Osteoblast (primary cell): ENCODE results near the gene ZNF705A. TPM values are rescaled to one million over a fixed set of nuclear protein-coding genes. Genes with fewer than 3 reads are reported as not detected.
"Not testable (repeated sequence)": the region's sequence is repeated elsewhere in the genome, so short reads cannot be mapped to it uniquely, and the experiment has no call there.

Source experiments
- DNase-seq: peaks from one replicate; pipeline ENCODE4 v3.0.0; 2011; ENCODE audit warnings: low spot score, mixed read lengths; ENCODE audit not compliant: insufficient read length; ENCODE audit errors: missing footprints
- H2AFZ ChIP-seq: 2 replicates; pipeline ENCODE4 v1.6.0; 2011; ENCODE audit warnings: mild to moderate bottlenecking, low read length
- H3K27ac ChIP-seq: 2 replicates; pipeline ENCODE4 v1.5.1; 2011; ENCODE audit warnings: mild to moderate bottlenecking, low read depth, low read length, moderate library complexity
- H3K27me3 ChIP-seq: 2 replicates; pipeline ENCODE4 v1.6.0; 2012; ENCODE audit warnings: mild to moderate bottlenecking, control low read depth, inconsistent platforms, low read length, moderate library complexity; ENCODE audit not compliant: insufficient read depth
- H3K36me3 ChIP-seq: 2 replicates; pipeline ENCODE4 v1.5.1; 2011; ENCODE audit warnings: mild to moderate bottlenecking, low read length, control low read depth, moderate library complexity; ENCODE audit not compliant: insufficient read depth
- H3K4me1 ChIP-seq: 2 replicates; pipeline ENCODE4 v1.5.1; 2011; ENCODE audit warnings: mild to moderate bottlenecking, low read length, control low read depth, moderate library complexity; ENCODE audit not compliant: insufficient read depth
- H3K4me2 ChIP-seq: 2 replicates; pipeline ENCODE4 v1.6.0; 2011; ENCODE audit warnings: mild to moderate bottlenecking, low read length; ENCODE audit not compliant: insufficient read depth
- H3K4me3 ChIP-seq: fragments of 200-600 bp; sonication (generic); 3 replicates; pipeline ENCODE4 v1.5.1; 2012; ENCODE audit warnings: mild to moderate bottlenecking, low read length, inconsistent platforms; ENCODE audit not compliant: insufficient read depth
- H3K79me2 ChIP-seq: 2 replicates; pipeline ENCODE4 v1.6.0; 2012; ENCODE audit warnings: mild to moderate bottlenecking, low read length, control low read depth, inconsistent platforms; ENCODE audit not compliant: insufficient read depth
- H3K9me3 ChIP-seq: 2 replicates; pipeline ENCODE4 v1.5.1; 2011; ENCODE audit warnings: low read depth, low read length, control low read depth
- H4K20me1 ChIP-seq: 2 replicates; pipeline ENCODE4 v1.6.0; 2012; ENCODE audit warnings: mild to moderate bottlenecking, low read length, control low read depth; ENCODE audit not compliant: insufficient read depth
- total RNA-seq: library from RNA; depleted of rRNA; stranded (reverse); fragments of >200 nt; gene quantifications from 2 replicates; pipeline ENCODE4 v1.2.3, GENCODE V29; 2012
- TF ChIP-seq, protein P1 (sequence below): IDR thresholded peaks from 2 replicates; pipeline ENCODE4 v1.5.1; 2011; ENCODE audit warnings: mild to moderate bottlenecking, low read depth, low read length, moderate library complexity; ENCODE audit errors: extremely low read depth

The ZNF705A gene
- total RNA-seq, 1 donor, result not detected

DNA sequence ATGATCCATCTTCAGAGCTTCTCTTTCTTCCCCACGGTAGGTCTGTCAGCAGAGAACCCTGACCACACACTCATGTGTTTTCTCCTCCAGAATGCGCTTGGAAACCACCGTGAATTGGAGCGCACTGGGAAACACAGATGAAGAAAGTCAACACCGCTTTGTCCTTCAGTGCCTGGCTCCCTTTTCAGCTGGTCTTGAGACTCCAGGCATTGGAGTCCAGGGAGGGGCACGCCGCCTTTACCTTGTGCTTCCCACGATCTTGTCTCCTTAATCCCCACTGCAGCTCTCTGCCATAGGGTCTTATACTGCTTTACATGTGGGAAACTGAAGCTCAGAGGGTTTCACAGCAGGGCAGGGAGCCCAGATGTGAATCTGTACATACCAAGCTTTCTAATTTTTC is 69.5 kb downstream of the ZNF705A start:
- H3K36me3 ChIP-seq, result no peaks in the 10 kb centered on the region
- peaks cover 2% of the 10 kb centered on the region for H3K4me1 ChIP-seq
- TF ChIP-seq, protein P1, sequence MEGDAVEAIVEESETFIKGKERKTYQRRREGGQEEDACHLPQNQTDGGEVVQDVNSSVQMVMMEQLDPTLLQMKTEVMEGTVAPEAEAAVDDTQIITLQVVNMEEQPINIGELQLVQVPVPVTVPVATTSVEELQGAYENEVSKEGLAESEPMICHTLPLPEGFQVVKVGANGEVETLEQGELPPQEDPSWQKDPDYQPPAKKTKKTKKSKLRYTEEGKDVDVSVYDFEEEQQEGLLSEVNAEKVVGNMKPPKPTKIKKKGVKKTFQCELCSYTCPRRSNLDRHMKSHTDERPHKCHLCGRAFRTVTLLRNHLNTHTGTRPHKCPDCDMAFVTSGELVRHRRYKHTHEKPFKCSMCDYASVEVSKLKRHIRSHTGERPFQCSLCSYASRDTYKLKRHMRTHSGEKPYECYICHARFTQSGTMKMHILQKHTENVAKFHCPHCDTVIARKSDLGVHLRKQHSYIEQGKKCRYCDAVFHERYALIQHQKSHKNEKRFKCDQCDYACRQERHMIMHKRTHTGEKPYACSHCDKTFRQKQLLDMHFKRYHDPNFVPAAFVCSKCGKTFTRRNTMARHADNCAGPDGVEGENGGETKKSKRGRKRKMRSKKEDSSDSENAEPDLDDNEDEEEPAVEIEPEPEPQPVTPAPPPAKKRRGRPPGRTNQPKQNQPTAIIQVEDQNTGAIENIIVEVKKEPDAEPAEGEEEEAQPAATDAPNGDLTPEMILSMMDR, result no peak
- no peaks in the 10 kb centered on the region for H3K27me3 ChIP-seq
- H3K27ac ChIP-seq, result no peak overlapping the region
- no peak for DNase-seq
- no peaks in the 10 kb centered on the region for H4K20me1 ChIP-seq
- H3K79me2 ChIP-seq, result no peaks in the 10 kb centered on the region
- H3K4me2 ChIP-seq, result no peak overlapping the region
- H2AFZ ChIP-seq, result no peak overlapping the region
- no peaks in the 10 kb centered on the region for H3K9me3 ChIP-seq
- H3K4me3 ChIP-seq, result no peak overlapping the region

DNA sequence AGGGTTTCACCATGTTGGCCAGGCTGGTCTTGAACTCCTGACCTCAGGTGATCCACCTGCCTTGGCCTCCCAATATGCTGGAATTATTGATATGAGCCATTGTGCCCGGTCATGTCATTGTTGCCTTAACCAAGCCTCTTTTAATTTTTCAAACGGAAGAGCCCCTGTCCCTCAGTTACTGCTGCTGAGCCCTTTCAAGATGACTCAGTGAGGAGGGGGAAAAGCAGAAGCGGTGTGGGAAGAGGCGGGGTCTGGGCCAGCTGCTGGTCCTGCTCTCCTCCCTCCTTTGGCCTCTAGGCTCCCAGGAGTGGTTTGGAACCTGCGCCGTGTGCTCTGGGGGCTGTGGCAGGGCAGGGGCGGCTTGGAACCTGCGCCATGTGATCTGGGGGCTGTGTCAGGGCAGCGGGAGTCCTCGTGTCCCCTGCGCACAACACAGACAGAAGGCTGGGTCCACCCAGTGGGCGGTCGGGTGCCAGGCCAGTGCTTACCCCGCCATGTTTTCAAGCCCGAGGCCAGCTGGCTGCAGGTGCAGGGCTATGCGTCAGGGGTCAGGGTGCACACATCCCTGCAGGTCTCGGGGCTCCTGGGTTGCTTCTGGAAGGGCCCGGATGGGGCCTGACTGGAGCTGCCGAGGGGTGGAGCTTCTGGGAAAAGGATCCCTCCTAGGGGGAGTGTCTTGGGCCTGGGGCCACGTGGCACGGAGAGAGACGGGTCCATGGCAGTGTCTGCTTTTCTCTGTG is 70.3 kb downstream of the ZNF705A start, which contains the start of gene FAM90A1:
Gene FAM90A1, minus strand, starts transcription at position 627 of the 740 bp plus-strand sequence. CDS start 2,786 bp downstream, outside the sequence.
- H3K27me3 ChIP-seq, H3K4me2 ChIP-seq, H4K20me1 ChIP-seq, H3K36me3 ChIP-seq, H3K79me2 ChIP-seq, H3K27ac ChIP-seq, H3K9me3 ChIP-seq: not testable (repeated sequence)
- Histone ChIP-seq H3K4me1 (peaks cover 11% of the 10 kb centered on the region), H2AFZ (peak within 1 kb of the TSS; percentile 65), H3K4me3 (peak within 1 kb of the TSS; percentile 54)
- peak; percentile 52 for DNase-seq

- H3K36me3 ChIP-seq, H4K20me1 ChIP-seq, H3K79me2 ChIP-seq, H3K9me3 ChIP-seq, DNase-seq, H3K4me2 ChIP-seq, H3K27me3 ChIP-seq, H3K27ac ChIP-seq: not testable (repeated sequence)
- Histone ChIP-seq H2AFZ (peak overlapping the region; percentile 65), H3K4me1 (peaks cover 16% of the 10 kb centered on the region), H3K4me3 (peak overlapping the region; percentile 54)
These were observed 70.9 kb downstream of the ZNF705A start for GRCh38 chr12:8227732-8228077.

DNA sequence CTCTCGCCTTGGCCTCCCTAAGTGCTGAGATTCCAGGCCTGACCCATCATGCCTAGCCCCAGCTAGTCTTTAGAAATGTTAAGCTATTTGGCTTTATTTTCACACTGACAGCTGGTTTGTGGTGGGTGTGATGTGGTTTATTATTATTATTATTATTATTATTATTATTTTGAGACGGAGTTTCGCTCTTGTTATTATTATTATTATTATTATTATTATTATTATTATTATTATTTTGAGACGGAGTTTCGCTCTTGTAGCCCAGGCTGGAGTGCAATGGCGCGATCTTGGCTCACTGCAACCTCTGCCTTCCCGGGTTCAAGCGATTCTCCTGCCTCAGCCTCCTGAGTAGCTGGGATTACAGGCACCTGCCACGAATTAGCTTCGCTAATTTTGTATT is 71.8 kb downstream of the ZNF705A start:
- H3K4me2 ChIP-seq, H4K20me1 ChIP-seq: not testable (repeated sequence)

GRCh38 chr12:8229486-8229885 is 72.7 kb downstream of the ZNF705A start:
- H3K79me2 ChIP-seq, H3K27me3 ChIP-seq, H3K36me3 ChIP-seq, DNase-seq, H3K27ac ChIP-seq, H3K4me3 ChIP-seq, H3K9me3 ChIP-seq, H2AFZ ChIP-seq, H3K4me2 ChIP-seq, H4K20me1 ChIP-seq: not testable (repeated sequence)
- peaks cover 16% of the 10 kb centered on the region for H3K4me1 ChIP-seq

More for the DNA sequence above, 71.8 kb downstream of the ZNF705A start:
- not testable (repeated sequence) for H3K9me3 ChIP-seq, DNase-seq, H2AFZ ChIP-seq, H3K27ac ChIP-seq, H3K79me2 ChIP-seq, H3K36me3 ChIP-seq, H3K4me3 ChIP-seq, H3K27me3 ChIP-seq
- peaks cover 16% of the 10 kb centered on the region for H3K4me1 ChIP-seq

Other genes starting within 250 kb of the ZNF705A start
- gene SLC2A3, start 220.8 kb upstream of the ZNF705A start, total RNA-seq, result 117 and 143 TPM in 2 replicates
- gene FOXJ2, start 124.3 kb upstream of the ZNF705A start, total RNA-seq, result 10.5 and 11.2 TPM in 2 replicates
- 0.29 and 0.72 TPM in 2 replicates for gene C3AR1, start 90.7 kb upstream of the ZNF705A start, total RNA-seq
- gene NECAP1, start 74.7 kb upstream of the ZNF705A start, total RNA-seq, result 39.8 and 40.1 TPM in 2 replicates
- 0.29 and 0.72 TPM in 2 replicates for gene CLEC4A, start 33.4 kb upstream of the ZNF705A start, total RNA-seq
- not detected in 2 replicates for gene FAM90A1, start 70.6 kb downstream of the ZNF705A start, total RNA-seq